Measurements from ENCODE around the gene RPP25L. TPM values are rescaled to one million over a fixed set of nuclear protein-coding genes. Genes with fewer than 3 reads are reported as not detected.

Gene RPP25L
- total RNA-seq, 1 donor from 2014 or later: 30.5 TPM

GRCh38 chr9:34590381-34591247 lies 21.3 kb downstream of the RPP25L start:
- H3K4me1 Mint-ChIP-seq (ENCODE audit: low read depth): peaks cover 13% of the 10 kb centered on the region

GRCh38 chr9:34589636-34590380 lies 22.1 kb downstream of the RPP25L start, which contains the start of gene CNTFR:
CNTFR (minus strand) TSS chr9:34589724; CDS start chr9:34568981, 20,743 bp downstream.
- no peak for TF ChIP-seq CTCF (IDR thresholded peaks at IDR 0.05; ENCODE audit: unreplicated experiment)
- peak within 1 kb of the TSS; percentile 71 for H3K4me3 Mint-ChIP-seq (ENCODE audit: low read depth)
- DNase-seq (ENCODE audit: low spot score, unreplicated experiment): no peak
- no peaks in the 10 kb centered on the region for H3K9me3 Mint-ChIP-seq (ENCODE audit: low read depth)
- H3K27me3 Mint-ChIP-seq: peaks cover 86% of the 10 kb centered on the region
- peaks cover 13% of the 10 kb centered on the region for H3K4me1 Mint-ChIP-seq (ENCODE audit: low read depth)
- peak within 1 kb of the TSS; percentile 32 for H3K27ac Mint-ChIP-seq
- no peaks in the 10 kb centered on the region for H3K36me3 Mint-ChIP-seq (ENCODE audit: insufficient read depth)

More at GRCh38 chr9:34590381-34591247, 21.3 kb downstream of the RPP25L start:
- no peak for TF ChIP-seq CTCF (IDR thresholded peaks at IDR 0.05; ENCODE audit: unreplicated experiment)
- Mint-ChIP-seq H3K27ac (peak overlapping the region; percentile 32), H3K9me3 (ENCODE audit: low read depth) (no peaks in the 10 kb centered on the region), H3K27me3 (peaks cover 81% of the 10 kb centered on the region), H3K4me3 (ENCODE audit: low read depth) (peak overlapping the region; percentile 71), H3K36me3 (ENCODE audit: insufficient read depth) (no peaks in the 10 kb centered on the region)
- DNase-seq (ENCODE audit: low spot score, unreplicated experiment): no peak

GRCh38 chr9:34588671-34589635 lies 22.9 kb downstream of the RPP25L start:
- no peak for TF ChIP-seq CTCF (IDR thresholded peaks at IDR 0.05; ENCODE audit: unreplicated experiment)
- no peak for DNase-seq (ENCODE audit: low spot score, unreplicated experiment)
- H3K27me3 Mint-ChIP-seq: peaks cover 91% of the 10 kb centered on the region
- H3K4me1 Mint-ChIP-seq (ENCODE audit: low read depth): peaks cover 13% of the 10 kb centered on the region
- H3K9me3 Mint-ChIP-seq (ENCODE audit: low read depth): no peaks in the 10 kb centered on the region
- no peak overlapping the region for H3K27ac Mint-ChIP-seq
- H3K36me3 Mint-ChIP-seq (ENCODE audit: insufficient read depth): no peaks in the 10 kb centered on the region
- peak overlapping the region; percentile 71 for H3K4me3 Mint-ChIP-seq (ENCODE audit: low read depth)

- Mint-ChIP-seq H3K36me3 (ENCODE audit: insufficient read depth) (no peaks in the 10 kb centered on the region), H3K4me3 (ENCODE audit: low read depth) (no peak overlapping the region), H3K9me3 (ENCODE audit: low read depth) (no peaks in the 10 kb centered on the region), H3K4me1 (ENCODE audit: low read depth) (peaks cover 13% of the 10 kb centered on the region), H3K27ac (no peak overlapping the region), H3K27me3 (peaks cover 88% of the 10 kb centered on the region)
- no peak for DNase-seq (ENCODE audit: low spot score, unreplicated experiment)
- no peak for TF ChIP-seq CTCF (IDR thresholded peaks at IDR 0.05; ENCODE audit: unreplicated experiment)
These were observed 24.6 kb downstream of the RPP25L start for GRCh38 chr9:34587271-34587670.

Measured in progenitor cell of endocrine pancreas (in vitro differentiated cells).